Measurements from ENCODE around the gene CNTD1.
"Not testable (repeated sequence)": the region's sequence is repeated elsewhere in the genome, so short reads cannot be mapped to it uniquely, and the experiment has no call there.

Gene CNTD1

GRCh38 chr17:42761638-42762037, 37.0 kb upstream of the CNTD1 start:
- Histone ChIP-seq H3K36me3 (ENCODE audit: insufficient read depth) (no peaks in the 10 kb centered on the region), H3K4me2 (no peak overlapping the region), H2AFZ (ENCODE audit: low read depth) (no peak overlapping the region), H3K27ac (no peak overlapping the region), H3K4me3 (IDR thresholded peaks at IDR 0.05; ENCODE audit: insufficient read depth, low read depth, low read length) (no peak overlapping the region), H3K79me2 (ENCODE audit: insufficient read depth, low read depth) (no peaks in the 10 kb centered on the region), H3K9ac (no peak overlapping the region), H3K27me3 (ENCODE audit: insufficient read depth, low read depth) (no peaks in the 10 kb centered on the region; the same call in 1 of the 2 replicates), H3K4me1 (ENCODE audit: low read depth, poor library complexity, severe bottlenecking) (peaks cover 24% of the 10 kb centered on the region), H4K20me1 (ENCODE audit: insufficient read depth) (no peaks in the 10 kb centered on the region)
- TF ChIP-seq CTCF (conservative IDR thresholded peaks at IDR 0.05; ENCODE audit: low read depth, low read length) = no peak

GRCh38 chr17:42766124-42766523, 32.5 kb upstream of the CNTD1 start:
- Histone ChIP-seq H3K79me2 (ENCODE audit: insufficient read depth, low read depth) (no peaks in the 10 kb centered on the region), H3K4me3 (IDR thresholded peaks at IDR 0.05; ENCODE audit: insufficient read depth, low read depth, low read length) (no peak overlapping the region), H2AFZ (ENCODE audit: low read depth) (no peak overlapping the region), H3K27ac (no peak overlapping the region), H3K4me2 (no peak overlapping the region), H3K27me3 (ENCODE audit: insufficient read depth, low read depth) (no peaks in the 10 kb centered on the region), H3K4me1 (ENCODE audit: low read depth, poor library complexity, severe bottlenecking) (peaks cover 15% of the 10 kb centered on the region), H3K36me3 (ENCODE audit: insufficient read depth) (no peaks in the 10 kb centered on the region), H3K9ac (no peak overlapping the region), H4K20me1 (ENCODE audit: insufficient read depth) (no peaks in the 10 kb centered on the region)
- TF ChIP-seq CTCF (conservative IDR thresholded peaks at IDR 0.05; ENCODE audit: low read depth, low read length) = no peak

GRCh38 chr17:42767512-42767911, 31.1 kb upstream of the CNTD1 start:
- Histone ChIP-seq H3K79me2 (ENCODE audit: insufficient read depth, low read depth) (no peaks in the 10 kb centered on the region), H2AFZ (ENCODE audit: low read depth) (no peak overlapping the region), H3K27me3 (ENCODE audit: insufficient read depth, low read depth) (no peaks in the 10 kb centered on the region), H3K4me3 (IDR thresholded peaks at IDR 0.05; ENCODE audit: insufficient read depth, low read depth, low read length) (no peak overlapping the region), H3K27ac (no peak overlapping the region), H3K9ac (no peak overlapping the region), H3K4me2 (no peak overlapping the region), H3K36me3 (ENCODE audit: insufficient read depth) (no peaks in the 10 kb centered on the region), H3K4me1 (ENCODE audit: low read depth, poor library complexity, severe bottlenecking) (peaks cover 17% of the 10 kb centered on the region), H4K20me1 (ENCODE audit: insufficient read depth) (no peaks in the 10 kb centered on the region)
- no peak for TF ChIP-seq CTCF (conservative IDR thresholded peaks at IDR 0.05; ENCODE audit: low read depth, low read length)

GRCh38 chr17:42768006-42768405, 30.7 kb upstream of the CNTD1 start:
- H3K9ac ChIP-seq; H3K36me3 ChIP-seq (ENCODE audit: insufficient read depth); H3K79me2 ChIP-seq (ENCODE audit: insufficient read depth, low read depth); H3K27ac ChIP-seq; H3K27me3 ChIP-seq (ENCODE audit: insufficient read depth, low read depth); H2AFZ ChIP-seq (ENCODE audit: low read depth); H3K4me3 ChIP-seq (IDR thresholded peaks at IDR 0.05; ENCODE audit: insufficient read depth, low read depth, low read length); H3K4me2 ChIP-seq; H4K20me1 ChIP-seq (ENCODE audit: insufficient read depth): not testable (repeated sequence)
- H3K4me1 ChIP-seq (ENCODE audit: low read depth, poor library complexity, severe bottlenecking) = peaks cover 15% of the 10 kb centered on the region

GRCh38 chr17:42769964-42770363, 28.7 kb upstream of the CNTD1 start:
- H3K4me3 ChIP-seq (IDR thresholded peaks at IDR 0.05; ENCODE audit: insufficient read depth, low read depth, low read length); H3K9ac ChIP-seq; H3K79me2 ChIP-seq (ENCODE audit: insufficient read depth, low read depth); H3K36me3 ChIP-seq (ENCODE audit: insufficient read depth); H2AFZ ChIP-seq (ENCODE audit: low read depth); H3K4me2 ChIP-seq; H3K27me3 ChIP-seq (ENCODE audit: insufficient read depth, low read depth); H3K27ac ChIP-seq; H4K20me1 ChIP-seq (ENCODE audit: insufficient read depth): not testable (repeated sequence)
- H3K4me1 ChIP-seq (ENCODE audit: low read depth, poor library complexity, severe bottlenecking) = peaks cover 18% of the 10 kb centered on the region
